Stimulated activated CD8-positive, alpha-beta memory T cell treated with anti-CD3 and anti-CD28 coated beads, Interleukin-7, amount 100 ng/mL, for 24 hours (primary cell): ENCODE results near the gene RACGAP1.

Experiments
- DNase-seq: peaks from one replicate; pipeline ENCODE4 v3.0.0-alpha.2; 2020; ENCODE audit warnings: low read depth

The RACGAP1 gene

GRCh38 chr12:49941556-49942511, 83.5 kb downstream of the RACGAP1 start:
- DNase-seq, result no peak

- DNase-seq, result no peak
Observed at GRCh38 chr12:49939707-49940106, 85.6 kb downstream of the RACGAP1 start.

- DNase-seq, result no peak
Observed at GRCh38 chr12:49939307-49939706, 86.0 kb downstream of the RACGAP1 start.
